IPS DF 6.9 (cell line): Measurements from ENCODE around the gene SBK2.
"Not testable (repeated sequence)": the region's sequence is repeated elsewhere in the genome, so short reads cannot be mapped to it uniquely, and the experiment has no call there.

Experiments used
- DNase-seq: peaks from one replicate; pipeline ENCODE4 v3.0.0-alpha.2; 2013; ENCODE audit warnings: low read depth, low spot score
- H3K27ac ChIP-seq: one replicate; pipeline ENCODE4 v1.5.1; 2013; ENCODE audit warnings: low read length, control low read depth
- H3K27me3 ChIP-seq: 2 replicates; pipeline ENCODE4 v1.6.1; 2013; ENCODE audit warnings: mild to moderate bottlenecking, low read length; ENCODE audit not compliant: control insufficient read depth, insufficient read depth
- H3K36me3 ChIP-seq: 2 replicates; pipeline ENCODE4 v1.6.1; 2013; ENCODE audit warnings: low read length; ENCODE audit not compliant: control insufficient read depth, insufficient read depth
- H3K4me1 ChIP-seq: 2 replicates; pipeline ENCODE4 v1.6.1; 2013; ENCODE audit warnings: low read length; ENCODE audit not compliant: control insufficient read depth, insufficient read depth
- H3K4me3 ChIP-seq: 2 replicates; pipeline ENCODE4 v1.5.1; 2013; ENCODE audit warnings: mild to moderate bottlenecking, low read length
- H3K9me3 ChIP-seq: 2 replicates; pipeline ENCODE4 v1.6.1; 2013; ENCODE audit warnings: low read length, inconsistent platforms; ENCODE audit not compliant: control insufficient read depth, insufficient read depth
- WGBS: extraction: QIAGEN DNeasy Blood & Tissue Kit; methylation state at CpG from one replicate; pipeline ENCODE4 v1.1.7; 2013; ENCODE audit warnings: mixed read lengths, missing lambda C conversion rate; ENCODE audit not compliant: insufficient read length, insufficient coverage; 5-methylcytosine and 5-hydroxymethylcytosine counted together

Gene SBK2, protein sequence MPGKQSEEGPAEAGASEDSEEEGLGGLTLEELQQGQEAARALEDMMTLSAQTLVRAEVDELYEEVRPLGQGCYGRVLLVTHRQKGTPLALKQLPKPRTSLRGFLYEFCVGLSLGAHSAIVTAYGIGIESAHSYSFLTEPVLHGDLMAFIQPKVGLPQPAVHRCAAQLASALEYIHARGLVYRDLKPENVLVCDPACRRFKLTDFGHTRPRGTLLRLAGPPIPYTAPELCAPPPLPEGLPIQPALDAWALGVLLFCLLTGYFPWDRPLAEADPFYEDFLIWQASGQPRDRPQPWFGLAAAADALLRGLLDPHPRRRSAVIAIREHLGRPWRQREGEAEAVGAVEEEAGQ

DNA sequence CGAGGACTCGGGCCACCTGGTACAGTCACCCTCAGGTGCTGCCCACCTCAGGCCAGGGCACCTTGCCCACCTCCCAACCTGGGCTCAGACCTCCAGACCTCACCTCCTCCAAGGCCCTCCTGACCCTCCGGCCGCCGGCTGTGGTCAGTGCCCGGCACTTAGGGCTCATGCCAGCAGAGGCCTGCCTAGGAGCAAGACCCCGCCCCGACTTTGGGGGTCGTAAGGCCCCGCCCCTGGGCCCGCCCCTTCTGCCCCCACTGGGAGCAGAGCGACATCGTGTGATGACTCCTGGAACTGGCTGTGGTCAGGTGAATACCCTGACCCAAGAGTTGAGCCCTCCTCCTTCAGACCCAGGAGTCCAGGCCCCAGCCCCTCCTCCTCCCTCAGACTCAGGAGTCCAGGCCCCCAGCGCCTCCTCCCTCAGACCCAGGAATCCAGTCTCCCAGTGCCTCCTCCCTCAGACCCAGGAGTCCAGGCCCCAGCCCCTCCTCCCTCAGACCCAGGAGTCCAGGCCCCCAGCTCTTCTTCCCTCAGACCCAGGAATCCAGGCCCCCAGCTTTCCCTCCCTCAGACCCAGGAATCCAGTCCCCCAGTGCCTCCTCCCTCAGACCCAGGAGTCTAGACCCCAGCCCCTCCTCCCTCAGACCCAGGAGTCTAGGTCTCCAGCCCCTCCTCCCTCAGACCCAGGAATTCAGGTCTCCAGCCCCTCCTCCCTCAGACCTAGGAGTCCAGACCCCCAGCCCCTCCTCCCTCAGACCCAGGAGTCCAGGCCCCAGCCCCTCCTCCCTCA, at the start of gene SBK2:
SBK2 (minus strand) TSS at position 183 of the 790 bp plus-strand sequence. CDS start 839 bp downstream, outside the sequence.
- WGBS = no CpG with 5 or more reads among the region's 14 CpGs
- Histone ChIP-seq H3K27ac (no peak within 1 kb of the TSS), H3K36me3 (no peaks in the 10 kb centered on the region), H3K4me1 (peaks cover 5% of the 10 kb centered on the region), H3K9me3 (no peaks in the 10 kb centered on the region), H3K4me3 (peak within 1 kb of the TSS; percentile 11; the same call in 1 of the 2 replicates), H3K27me3 (no peaks in the 10 kb centered on the region)
- DNase-seq = no peak

- Histone ChIP-seq H3K4me3 (peak overlapping the region; percentile 50; the same call in 1 of the 2 replicates), H3K9me3 (no peaks in the 10 kb centered on the region), H3K36me3 (no peaks in the 10 kb centered on the region), H3K27ac (no peak overlapping the region), H3K4me1 (0 out of 2 replicates have a peak, but pooled peaks cover 4% of the 10 kb centered on the region), H3K27me3 (no peaks in the 10 kb centered on the region)
- DNase-seq = no peak
- no CpG with 5 or more reads among the region's 36 CpGs for WGBS
Measured at GRCh38 chr19:55585658-55586339, 48.9 kb upstream of the SBK2 start.

DNA sequence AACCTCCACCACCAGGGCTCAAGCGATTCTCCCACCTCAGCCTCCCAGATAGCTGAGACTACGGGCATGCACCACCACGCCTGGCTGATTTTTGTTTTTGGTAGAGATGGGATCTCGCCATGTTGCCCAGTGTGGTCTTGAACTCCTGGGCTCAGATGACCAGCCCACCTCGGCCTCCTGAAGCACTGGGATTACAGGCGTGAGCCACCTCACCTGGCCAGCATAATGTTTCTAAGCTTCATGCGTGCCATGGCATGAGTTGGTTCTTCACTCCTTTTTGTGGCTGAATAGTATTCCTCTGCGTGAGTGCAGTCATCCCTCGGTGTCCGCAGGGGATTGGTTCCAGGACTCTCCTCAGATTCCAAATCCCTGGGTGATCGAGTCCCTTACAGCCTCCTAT, 47.9 kb upstream of the SBK2 start:
- Histone ChIP-seq H3K36me3 (no peaks in the 10 kb centered on the region), H3K4me3 (no peak overlapping the region), H3K4me1 (0 out of 2 replicates have a peak, but pooled peaks cover 1% of the 10 kb centered on the region), H3K9me3 (no peaks in the 10 kb centered on the region), H3K27me3 (no peaks in the 10 kb centered on the region), H3K27ac (no peak overlapping the region)
- WGBS = no CpG with 5 or more reads among the region's 11 CpGs
- no peak for DNase-seq

- not testable (repeated sequence) for H3K27ac ChIP-seq, H3K36me3 ChIP-seq, H3K4me3 ChIP-seq, DNase-seq, H3K4me1 ChIP-seq, H3K27me3 ChIP-seq, H3K9me3 ChIP-seq
- no CpG with 5 or more reads among the region's 8 CpGs for WGBS
Measured at GRCh38 chr19:55583897-55584296, 47.0 kb upstream of the SBK2 start.

- not testable (repeated sequence) for H3K4me3 ChIP-seq, H3K9me3 ChIP-seq, DNase-seq, H3K27me3 ChIP-seq, H3K27ac ChIP-seq, H3K4me1 ChIP-seq
- no CpG with 5 or more reads among the region's 4 CpGs for WGBS
- H3K36me3 ChIP-seq = peaks cover 15% of the 10 kb centered on the region
Measured at GRCh38 chr19:55582284-55582683, 45.4 kb upstream of the SBK2 start.

DNA sequence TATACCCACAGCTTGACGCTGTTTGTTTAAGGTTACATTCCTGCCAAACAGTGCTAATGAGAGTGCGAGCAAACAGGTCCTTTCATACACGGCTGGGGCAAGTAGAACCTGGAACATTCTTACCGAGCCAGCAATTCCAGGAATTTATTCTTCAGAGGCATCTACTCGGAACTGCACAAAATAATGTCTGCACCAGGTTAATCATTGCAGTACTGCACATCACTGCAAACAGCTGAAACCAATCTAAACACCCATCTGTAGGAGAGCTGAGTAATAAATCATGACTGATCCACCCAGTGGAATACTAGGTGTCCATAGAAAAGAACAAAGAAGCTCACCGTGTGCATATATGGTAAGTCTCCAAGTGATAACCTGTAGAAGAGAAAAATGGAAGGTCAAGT, 44.9 kb upstream of the SBK2 start:
- WGBS = no CpG with 5 or more reads among the region's 6 CpGs
- no peaks in the 10 kb centered on the region for H3K9me3 ChIP-seq
- H3K27ac ChIP-seq = no peak overlapping the region
- peaks cover 19% of the 10 kb centered on the region for H3K36me3 ChIP-seq
- no peaks in the 10 kb centered on the region for H3K27me3 ChIP-seq
- H3K4me3 ChIP-seq = no peak overlapping the region
- 0 out of 2 replicates have a peak, but pooled peaks cover 1% of the 10 kb centered on the region for H3K4me1 ChIP-seq
- DNase-seq = no peak

DNA sequence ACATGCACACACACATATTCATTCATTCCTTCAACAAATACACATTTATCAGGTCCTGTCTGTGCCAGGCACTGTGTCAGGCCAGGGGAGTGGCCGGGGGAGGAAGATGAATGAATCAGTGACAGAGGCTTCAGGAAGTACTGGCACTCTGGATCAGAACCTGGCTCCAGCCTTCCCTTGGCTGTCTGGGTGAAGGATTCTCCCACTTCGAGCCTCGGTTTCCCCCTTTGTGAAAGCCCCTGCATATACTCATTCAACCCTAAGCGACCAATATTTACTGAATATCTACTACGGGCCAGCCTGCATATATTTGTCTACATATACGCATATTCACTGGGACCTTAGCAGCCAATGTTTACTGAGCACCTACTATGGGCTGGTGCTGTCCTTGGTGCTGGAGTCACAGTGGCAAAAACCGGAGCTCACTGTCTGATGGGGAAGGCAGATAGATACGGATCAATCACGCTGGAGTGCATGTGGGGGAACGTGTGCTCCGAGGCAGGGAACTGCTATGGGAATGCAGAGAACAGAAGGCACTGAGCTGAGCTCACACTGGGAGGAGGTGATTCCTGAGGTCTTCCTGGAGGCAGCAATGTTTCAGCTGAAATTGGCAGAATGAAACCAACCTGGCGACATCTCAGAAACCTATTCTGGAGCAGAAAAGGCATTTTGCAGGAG, 44.4 kb upstream of the SBK2 start:
- no peak overlapping the region for H3K27ac ChIP-seq
- H3K27me3 ChIP-seq = no peaks in the 10 kb centered on the region
- peak overlapping the region; percentile 94; the same call in 1 of the 2 replicates for H3K4me3 ChIP-seq
- H3K36me3 ChIP-seq = peaks cover 20% of the 10 kb centered on the region
- H3K4me1 ChIP-seq = 0 out of 2 replicates have a peak, but pooled peaks cover 1% of the 10 kb centered on the region
- no peaks in the 10 kb centered on the region for H3K9me3 ChIP-seq
- WGBS = no CpG with 5 or more reads among the region's 12 CpGs
- no peak for DNase-seq

- no CpG with 5 or more reads among the region's 24 CpGs for WGBS
- Histone ChIP-seq H3K9me3 (no peaks in the 10 kb centered on the region), H3K4me1 (0 out of 2 replicates have a peak, but pooled peaks cover 1% of the 10 kb centered on the region), H3K36me3 (peaks cover 20% of the 10 kb centered on the region), H3K4me3 (peak within 1 kb of the TSS; percentile 94), H3K27me3 (no peaks in the 10 kb centered on the region), H3K27ac (no peak within 1 kb of the TSS)
- no peak for DNase-seq
Measured at GRCh38 chr19:55580628-55581144, 43.8 kb upstream of the SBK2 start, which contains the start of gene ZNF579. ZNF579 (minus strand) TSS chr19:55580848; CDS start chr19:55579639, 1,209 bp downstream.

DNA sequence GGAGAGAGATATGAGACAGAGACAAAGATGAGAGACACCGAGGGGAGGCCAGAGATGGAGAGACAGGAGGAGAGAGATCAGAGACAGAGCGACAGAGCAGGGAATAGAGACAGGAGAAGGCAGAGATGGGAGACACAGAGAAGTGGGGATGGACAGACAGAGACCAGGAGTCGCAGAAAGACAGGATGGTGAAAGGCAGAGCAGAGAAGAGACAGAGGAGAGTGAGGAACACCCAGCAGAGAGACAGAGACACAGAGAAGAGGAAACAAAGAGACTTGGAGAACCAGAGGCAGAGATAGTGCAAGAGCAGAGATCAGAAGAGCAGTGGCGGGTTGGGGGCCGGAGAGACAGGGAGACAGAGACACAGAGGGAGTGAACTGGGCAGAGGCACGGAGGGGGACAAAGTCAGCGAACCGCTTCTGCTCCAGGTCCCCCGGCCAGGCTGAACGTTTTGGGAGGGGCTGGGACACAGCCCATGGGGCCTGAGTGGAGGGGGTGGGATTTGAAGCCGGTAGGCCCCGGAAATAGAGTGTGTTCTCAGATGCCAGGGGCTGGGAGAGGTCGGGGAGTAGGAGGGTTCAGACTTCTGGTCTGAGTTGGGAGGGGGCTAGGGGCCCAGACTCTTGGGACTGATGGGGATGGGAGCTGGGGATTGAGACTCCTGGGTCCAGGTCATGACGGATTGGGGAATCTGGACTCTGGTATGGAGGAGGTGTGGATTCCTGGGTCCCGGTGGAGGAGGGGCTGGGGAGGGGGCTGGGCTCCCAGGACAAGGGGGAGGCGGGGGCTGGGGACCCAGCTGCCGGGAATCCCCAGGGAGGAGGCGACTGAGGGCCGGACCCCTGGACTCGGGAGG, 43.1 kb upstream of the SBK2 start:
- no peak overlapping the region for H3K27ac ChIP-seq
- WGBS = no CpG with 5 or more reads among the region's 20 CpGs
- H3K4me1 ChIP-seq = no peaks in the 10 kb centered on the region
- H3K9me3 ChIP-seq = no peaks in the 10 kb centered on the region
- H3K27me3 ChIP-seq = no peaks in the 10 kb centered on the region
- peak overlapping the region; percentile 94 for H3K4me3 ChIP-seq
- no peak for DNase-seq
- peaks cover 20% of the 10 kb centered on the region for H3K36me3 ChIP-seq
